Fibroblast of lung (primary cell): ENCODE measurements around the gene PHETA1. TPM values are rescaled to one million over a fixed set of nuclear protein-coding genes. Genes with fewer than 3 reads are reported as not detected.

ENCODE experiments used
- DNase-seq, 2 donors: peaks; one replicate each; pipeline versions ENCODE4 v3.0.0 to v3.0.0-alpha.2; 2010; ENCODE audit warnings: low read depth in 2 of 2
- H2AFZ ChIP-seq: 2 replicates; pipeline ENCODE4 v1.5.1; 2012; ENCODE audit warnings: low read length, control low read depth, inconsistent platforms
- H3K27ac ChIP-seq: 2 replicates; pipeline ENCODE4 v1.5.1; 2011; ENCODE audit warnings: low read length, control low read depth; ENCODE audit not compliant: insufficient read depth
- H3K27me3 ChIP-seq: 2 replicates; pipeline ENCODE4 v1.5.1; 2011; ENCODE audit warnings: mild to moderate bottlenecking, low read length; ENCODE audit not compliant: control insufficient read depth, insufficient read depth
- H3K36me3 ChIP-seq: 2 replicates; pipeline ENCODE4 v1.5.1; 2011; ENCODE audit warnings: low read length; ENCODE audit not compliant: control insufficient read depth, insufficient read depth
- H3K4me1 ChIP-seq: 2 replicates; pipeline ENCODE4 v1.5.1; 2011; ENCODE audit warnings: low read length; ENCODE audit not compliant: control insufficient read depth, insufficient read depth; ENCODE audit errors: extremely low read depth
- H3K4me2 ChIP-seq: 2 replicates; pipeline ENCODE4 v1.5.1; 2011; ENCODE audit warnings: low read length, control low read depth; ENCODE audit not compliant: insufficient read depth; ENCODE audit errors: extremely low read depth
- H3K4me3 ChIP-seq, 4 experiments: fragments of 200-600 bp in 1 of 4; sonication (generic) in 1 of 4; replicated peaks in 1 of 4; 2 replicates each; pipeline ENCODE4 v1.5.1; 2011 to 2016; ENCODE audit warnings: low read length in 4 of 4, low read depth in 3 of 4, mild to moderate bottlenecking in 3 of 4, control low read depth in 2 of 4, inconsistent platforms in 1 of 4, mixed read lengths in 1 of 4; ENCODE audit not compliant: insufficient read depth in 1 of 4; ENCODE audit errors: control extremely low read depth in 1 of 4
- H3K79me2 ChIP-seq: 2 replicates; pipeline ENCODE4 v1.5.1; 2012; ENCODE audit warnings: mild to moderate bottlenecking, low read length, inconsistent platforms; ENCODE audit not compliant: control insufficient read depth, insufficient read depth
- H3K9ac ChIP-seq: 2 replicates; pipeline ENCODE4 v1.5.1; 2011; ENCODE audit warnings: mild to moderate bottlenecking, low read length, control low read depth; ENCODE audit not compliant: insufficient read depth
- H3K9me3 ChIP-seq: 2 replicates; pipeline ENCODE4 v1.5.1; 2012; ENCODE audit warnings: low read depth, low read length; ENCODE audit not compliant: control insufficient read depth, insufficient read depth
- H4K20me1 ChIP-seq: 2 replicates; pipeline ENCODE4 v1.5.1; 2011; ENCODE audit warnings: low read length; ENCODE audit not compliant: control insufficient read depth, insufficient read depth; ENCODE audit errors: extremely low read depth
- CTCF ChIP-seq, 2 donors: IDR thresholded peaks in 1 of 2; conservative IDR thresholded peaks in 1 of 2; 1 replicate in 1 of 2; 2 replicates in 1 of 2; pipeline ENCODE4 v1.5.1; 2011 to 2012; ENCODE audit warnings: low read length in 2 of 2, control low read depth in 1 of 2, inconsistent platforms in 1 of 2, low read depth in 1 of 2, mild to moderate bottlenecking in 1 of 2
- EZH2 ChIP-seq: IDR thresholded peaks from 2 replicates; pipeline ENCODE4 v1.5.1; 2012; ENCODE audit warnings: low read length, control low read depth, mild to moderate bottlenecking; ENCODE audit errors: missing control alignments
- polyA plus RNA-seq, 2 donors: library from polyadenylated mRNA; depleted of rRNA in 1 of 2; stranded (reverse) in 1 of 2; unstranded in 1 of 2; fragments of >200 nt; gene quantifications; 2 replicates each; pipeline ENCODE4 v1.2.1, GENCODE V29; 2011 to 2012; ENCODE audit warnings: missing spikeins in 1 of 2
- total RNA-seq: library from RNA; depleted of rRNA; stranded (reverse); fragments of >200 nt; gene quantifications from 2 replicates; pipeline ENCODE4 v1.2.1, GENCODE V29; 2014

The PHETA1 gene
- total and polyA plus RNA-seq, 2 donors (not counting 1 experiment from before 2014, with no cell fraction given), result 2.6 to 3.8 TPM

GRCh38 chr12:111316671-111317070 is 52.2 kb downstream of the PHETA1 start:
- Histone ChIP-seq H3K4me1 (no peaks in the 10 kb centered on the region), H2AFZ (no peak overlapping the region), H3K36me3 (no peaks in the 10 kb centered on the region), H3K9ac (no peak overlapping the region), H3K4me3 (no peak overlapping the region), H3K4me2 (no peak overlapping the region), H3K27me3 (no peaks in the 10 kb centered on the region), H3K27ac (no peak overlapping the region), H3K79me2 (no peaks in the 10 kb centered on the region), H4K20me1 (no peaks in the 10 kb centered on the region), H3K9me3 (no peaks in the 10 kb centered on the region)
- TF ChIP-seq EZH2 (no peak), CTCF (conservative IDR thresholded peaks at IDR 0.05 in 1 of 2, IDR thresholded peaks at IDR 0.05 in 1 of 2; ENCODE audit: low read depth in 1 of 2, low read length in 2 of 2) (no peak)
- no peak for DNase-seq

- TF ChIP-seq EZH2 (no peak), CTCF (conservative IDR thresholded peaks at IDR 0.05 in 1 of 2, IDR thresholded peaks at IDR 0.05 in 1 of 2; ENCODE audit: low read depth in 1 of 2, low read length in 2 of 2) (no peak)
- H3K4me3 ChIP-seq, result no peak overlapping the region
- H3K4me2 ChIP-seq, result no peak overlapping the region
- no peak for DNase-seq
- no peaks in the 10 kb centered on the region for H3K4me1 ChIP-seq
- H3K9ac ChIP-seq, result no peak overlapping the region
- H3K79me2 ChIP-seq, result no peaks in the 10 kb centered on the region
- H4K20me1 ChIP-seq, result no peaks in the 10 kb centered on the region
- H3K36me3 ChIP-seq, result no peaks in the 10 kb centered on the region
- no peaks in the 10 kb centered on the region for H3K9me3 ChIP-seq
- H3K27ac ChIP-seq, result no peak overlapping the region
- H3K27me3 ChIP-seq, result no peaks in the 10 kb centered on the region
- H2AFZ ChIP-seq, result no peak overlapping the region
These were observed 53.8 kb downstream of the PHETA1 start for GRCh38 chr12:111314953-111315539.

- Histone ChIP-seq H3K4me2 (peak overlapping the region; percentile 25), H3K27ac (no peak overlapping the region), H3K36me3 (no peaks in the 10 kb centered on the region), H3K79me2 (no peaks in the 10 kb centered on the region), H4K20me1 (no peaks in the 10 kb centered on the region), H3K4me3 (no peak overlapping the region), H3K9me3 (no peaks in the 10 kb centered on the region), H3K27me3 (no peaks in the 10 kb centered on the region), H2AFZ (no peak overlapping the region), H3K9ac (no peak overlapping the region), H3K4me1 (no peaks in the 10 kb centered on the region)
- peak; percentile 42 to 73 for DNase-seq
- TF ChIP-seq EZH2, result no peak
- TF ChIP-seq CTCF (conservative IDR thresholded peaks at IDR 0.05 in 1 of 2, IDR thresholded peaks at IDR 0.05 in 1 of 2; ENCODE audit: low read depth in 1 of 2, low read length in 2 of 2), result peak; percentile 95 to 96
These were observed 55.0 kb downstream of the PHETA1 start for GRCh38 chr12:111313833-111314259.
